GM12878 (cell line): ENCODE results near the gene CLDN6. TPM values are rescaled to one million over a fixed set of nuclear protein-coding genes. Genes with fewer than 3 reads are reported as not detected.
"Not testable (repeated sequence)": the region's sequence is repeated elsewhere in the genome, so short reads cannot be mapped to it uniquely, and the experiment has no call there.

Experiments
- ATAC-seq: fragments of 200-7000 bp; cut with Tn5 transposase; 3 replicates; pipeline ENCODE4 v1.9.1; 2020; ENCODE audit warnings: mild to moderate bottlenecking, moderate library complexity
- BruUV-seq: library from RNA; stranded (reverse); fragments of 400-500 nt; replicated peaks from 2 replicates; lab custom pipeline; 2021; lab: Mats Ljungman, UMichigan
- CTCF ChIA-PET: fragments of 300-600 bp; sonication (Branson Sonifier 250); formaldehyde crosslinking; extraction: SDS; loops from one replicate; lab custom pipeline; 2021; ENCODE audit warnings: inconsistent platforms; lab: Yijun Ruan, JAX
- POLR2A ChIA-PET: fragments of 350-600 bp; formaldehyde crosslinking; extraction: SDS; loops from one replicate; lab custom pipeline; 2021; ENCODE audit warnings: inconsistent platforms; lab: Charles Lee
- RAD21 ChIA-PET: fragments of 300-600 bp; sonication (Branson Sonifier 250); formaldehyde crosslinking; loops from one replicate; lab custom pipeline; 2023; ENCODE audit warnings: antibody characterized with exemption; ENCODE audit not compliant: unreplicated experiment; lab: Charles Lee
- SMC1A ChIA-PET: fragments of 300-600 bp; sonication (Branson Sonifier 250); formaldehyde crosslinking; loops from one replicate; lab custom pipeline; 2023; ENCODE audit not compliant: unreplicated experiment, uncharacterized antibody; lab: Charles Lee
- DNase-seq: peaks from one replicate; pipeline ENCODE4 v3.0.0-alpha.2; 2011; ENCODE audit warnings: low read depth, low spot score
- FAIRE-seq: peaks from 3 replicates; lab custom pipeline; 2011; peaks lifted over from hg19 to GRCh38; lab: Jason Lieb, UNC
- H2AFZ ChIP-seq: 2 replicates; pipeline ENCODE4 v1.6.0; 2011; ENCODE audit warnings: low read depth, low read length, control low read depth; ENCODE audit not compliant: control insufficient read depth
- H3K27ac ChIP-seq: 2 replicates; pipeline ENCODE4 v1.5.1; 2011; ENCODE audit warnings: control low read depth; ENCODE audit not compliant: control insufficient read depth, insufficient read depth
- H3K27me3 ChIP-seq, 2 experiments: replicated peaks in 1 of 2; 2 replicates each; pipeline versions ENCODE4 v1.6.0 to v1.6.1; 2011; ENCODE audit warnings: low read length in 1 of 2; ENCODE audit not compliant: control insufficient read depth in 2 of 2, insufficient read depth in 2 of 2
- H3K36me3 ChIP-seq, 2 experiments: 2 replicates each; pipeline ENCODE4 v1.5.1; 2011; ENCODE audit warnings: low read length in 1 of 2; ENCODE audit not compliant: control insufficient read depth in 2 of 2, insufficient read depth in 2 of 2
- H3K4me1 ChIP-seq: 2 replicates; pipeline ENCODE4 v1.6.1; 2011; ENCODE audit warnings: mild to moderate bottlenecking, low read length, moderate library complexity, mixed read lengths; ENCODE audit not compliant: control insufficient read depth, insufficient read depth
- H3K4me2 ChIP-seq: 2 replicates; pipeline ENCODE4 v1.6.0; 2011; ENCODE audit warnings: control low read depth; ENCODE audit not compliant: control insufficient read depth, insufficient read depth
- H3K4me3 ChIP-seq: fragments of 200-600 bp; sonication (generic); 2 replicates; pipeline ENCODE4 v1.5.1; 2016
- H3K79me2 ChIP-seq: 2 replicates; pipeline ENCODE4 v1.6.0; 2011; ENCODE audit warnings: low read length; ENCODE audit not compliant: control insufficient read depth, insufficient read depth
- H3K9ac ChIP-seq: 2 replicates; pipeline ENCODE4 v1.8.0; 2011; ENCODE audit warnings: low read length, control low read depth, mixed read lengths; ENCODE audit not compliant: control insufficient read depth, insufficient read depth
- H3K9me3 ChIP-seq: replicated peaks from 3 replicates; pipeline ENCODE4 v1.5.1; 2011; ENCODE audit warnings: mild to moderate bottlenecking, low read length; ENCODE audit not compliant: control insufficient read depth, insufficient read depth
- H4K20me1 ChIP-seq: 2 replicates; pipeline ENCODE4 v1.6.0; 2011; ENCODE audit not compliant: control insufficient read depth, insufficient read depth
- EGR1 ChIP-seq, 2 experiments: IDR thresholded peaks; 1 replicate in 1 of 2; 2 replicates in 1 of 2; pipeline ENCODE4 v1.6.1; 2011 to 2012; ENCODE audit warnings: low read depth in 2 of 2, low read length in 2 of 2, borderline replicate concordance in 1 of 2, mild to moderate bottlenecking in 1 of 2, moderate library complexity in 1 of 2
- GABPA ChIP-seq: IDR thresholded peaks from 2 replicates; pipeline ENCODE4 v1.6.1; 2014; ENCODE audit warnings: antibody characterized with exemption, low read depth, mild to moderate bottlenecking, inconsistent platforms
- IRF4 ChIP-seq: IDR thresholded peaks from 2 replicates; pipeline ENCODE4 v1.6.1; 2011; ENCODE audit warnings: low read depth, low read length
- PAX8 ChIP-seq: fragments of 450-650 bp; IDR thresholded peaks from 2 replicates; pipeline ENCODE4 v1.6.1; 2017; ENCODE audit warnings: mild to moderate bottlenecking, moderate library complexity
- POU2F2 ChIP-seq: IDR thresholded peaks from 3 replicates; pipeline ENCODE4 v1.6.1; 2011; ENCODE audit warnings: low read depth, mild to moderate bottlenecking, low read length, borderline replicate concordance
- RAD51 ChIP-seq: fragments of 450-650 bp; IDR thresholded peaks from 2 replicates; pipeline ENCODE4 v1.6.1; 2016; ENCODE audit warnings: moderate library complexity, mild to moderate bottlenecking, inconsistent platforms
- WGBS: methylation state at CpG from one replicate; pipeline ENCODE4 v1.1.6; 2016; ENCODE audit warnings: low lambda C conversion rate; ENCODE audit not compliant: insufficient replicate concordance, insufficient coverage; ENCODE audit errors: missing lambda C conversion rate; 5-methylcytosine and 5-hydroxymethylcytosine counted together
- in situ Hi-C: fragments of 300-500 bp; cut with MboI; formaldehyde crosslinking; loops from 9 replicates; pipeline ENCODE4 v1.14.3; 2018; ENCODE audit warnings: mixed read lengths
- intact Hi-C: fragments of 100-400 bp; cut with micrococcal nuclease; formaldehyde crosslinking; loops from one replicate; pipeline ENCODE4 v1.14.2; 2022; ENCODE audit not compliant: unreplicated experiment
- polyA plus RNA-seq, 11 experiments: library from polyadenylated mRNA; depleted of rRNA in 4 of 11; unstranded in 6 of 11; stranded (reverse) in 5 of 11; fragments of >200 nt; fragmentation: Nextera tagmentation in 4 of 11; fragmentation: Illumina TruSeq in 1 of 11; extraction: Ambion mirVana in 4 of 11; extraction: Trizol in 1 of 11; gene quantifications; 1 replicate in 1 of 11; 2 replicates in 10 of 11; pipeline versions ENCODE4 v1.2.1 to v1.2.3, GENCODE V29; 2011 to 2016; ENCODE audit warnings: inconsistent platforms in 2 of 11, missing spikeins in 2 of 11, low read depth in 1 of 11
- total RNA-seq, 4 experiments: library from RNA; depleted of rRNA in 3 of 4; stranded (reverse); fragments of >200 nt in 3 of 4; fragmentation: Illumina TruSeq in 1 of 4; extraction: Trizol in 1 of 4; gene quantifications; 2 replicates each; pipeline versions ENCODE4 v1.2.1 to v1.2.3, GENCODE V29; 2013 to 2021
- TF ChIP-seq, protein P1 (sequence below): fragments of 450-650 bp; IDR thresholded peaks from 2 replicates; pipeline ENCODE4 v1.6.1; 2017; ENCODE audit warnings: mild to moderate bottlenecking

CLDN6 gene
- total and polyA plus RNA-seq, 10 of the 15 experiments (the other 5 are each of a cell fraction or from before 2014, with no cell fraction given): 0.15 to 0.26 (median 0.23) TPM; not detected in 7

DNA sequence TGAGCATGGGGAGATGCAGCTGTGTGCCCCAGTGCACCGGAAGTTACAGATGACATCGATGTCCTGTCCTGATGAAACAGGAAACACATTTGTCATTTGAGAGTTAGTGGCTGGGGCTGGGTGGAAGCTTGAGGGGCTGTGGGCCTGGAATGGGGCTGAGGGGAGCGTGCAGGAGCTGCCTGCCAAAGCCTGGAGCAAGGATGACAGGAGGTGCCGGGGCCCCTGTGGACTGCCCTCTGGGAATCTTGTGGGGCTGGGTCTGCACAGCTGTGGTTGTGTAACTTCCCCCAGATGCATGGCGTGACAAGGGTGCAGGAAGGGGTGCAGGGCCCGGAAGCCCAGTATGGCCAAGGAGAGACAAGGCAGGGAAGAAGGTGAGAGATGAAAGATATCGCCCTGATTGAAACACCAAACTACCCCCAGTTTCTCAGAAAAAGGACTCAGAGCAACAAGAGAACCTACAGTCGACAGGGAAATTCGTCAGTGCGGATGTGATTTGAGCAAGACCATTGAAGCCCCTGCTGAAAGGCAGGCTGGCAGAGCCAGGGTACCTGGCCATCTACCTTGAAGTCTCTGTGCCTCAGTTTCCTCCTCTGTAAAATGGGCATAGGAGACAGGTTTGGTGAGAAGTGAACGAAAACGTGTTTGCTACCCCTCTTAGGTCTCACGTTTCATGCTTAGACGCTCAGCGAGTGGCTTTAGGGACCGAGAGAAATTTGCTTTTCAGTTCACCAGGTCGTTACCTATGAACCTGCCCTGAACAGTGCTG is 37.2 kb upstream of the CLDN6 start (continued):
- TF ChIP-seq, protein P1, sequence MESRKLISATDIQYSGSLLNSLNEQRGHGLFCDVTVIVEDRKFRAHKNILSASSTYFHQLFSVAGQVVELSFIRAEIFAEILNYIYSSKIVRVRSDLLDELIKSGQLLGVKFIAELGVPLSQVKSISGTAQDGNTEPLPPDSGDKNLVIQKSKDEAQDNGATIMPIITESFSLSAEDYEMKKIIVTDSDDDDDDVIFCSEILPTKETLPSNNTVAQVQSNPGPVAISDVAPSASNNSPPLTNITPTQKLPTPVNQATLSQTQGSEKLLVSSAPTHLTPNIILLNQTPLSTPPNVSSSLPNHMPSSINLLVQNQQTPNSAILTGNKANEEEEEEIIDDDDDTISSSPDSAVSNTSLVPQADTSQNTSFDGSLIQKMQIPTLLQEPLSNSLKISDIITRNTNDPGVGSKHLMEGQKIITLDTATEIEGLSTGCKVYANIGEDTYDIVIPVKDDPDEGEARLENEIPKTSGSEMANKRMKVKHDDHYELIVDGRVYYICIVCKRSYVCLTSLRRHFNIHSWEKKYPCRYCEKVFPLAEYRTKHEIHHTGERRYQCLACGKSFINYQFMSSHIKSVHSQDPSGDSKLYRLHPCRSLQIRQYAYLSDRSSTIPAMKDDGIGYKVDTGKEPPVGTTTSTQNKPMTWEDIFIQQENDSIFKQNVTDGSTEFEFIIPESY: no peak
- no peak for TF ChIP-seq POU2F2
- TF ChIP-seq IRF4: no peak
- no peak for TF ChIP-seq RAD51
- TF ChIP-seq PAX8: no peak
- TF ChIP-seq EGR1 (IDR thresholded peaks at IDR 0.05; ENCODE audit: borderline replicate concordance in 1 of 2, low read depth in 2 of 2, low read length in 2 of 2): no peak
- peak; percentile 71; the same call in 1 of the 2 replicates for TF ChIP-seq GABPA

DNA sequence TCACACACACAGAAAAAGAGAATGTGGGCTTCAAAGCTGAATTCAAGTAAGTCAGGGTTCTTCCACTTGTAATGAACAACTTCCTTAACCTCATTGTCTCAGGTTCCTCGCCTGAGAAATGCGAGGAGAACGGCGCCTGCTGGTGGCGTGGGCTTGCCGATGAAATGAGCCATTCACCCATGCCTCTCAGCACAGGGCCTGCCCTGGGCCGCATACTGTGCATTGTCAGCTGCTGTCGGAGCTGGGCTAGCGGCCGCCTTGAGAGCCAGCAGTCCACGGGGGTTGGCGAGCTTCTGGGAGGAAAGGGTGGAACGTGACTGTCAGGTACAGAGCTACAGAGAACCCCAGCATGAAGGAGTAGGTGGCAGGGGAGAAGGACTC is 35.3 kb upstream of the CLDN6 start:
- in situ Hi-C loops, H3K79me2 ChIP-seq, H3K27ac ChIP-seq, H3K4me3 ChIP-seq, FAIRE-seq, H3K9ac ChIP-seq, intact Hi-C loops, DNase-seq, H3K36me3 ChIP-seq, H3K4me2 ChIP-seq, RAD21 ChIA-PET, H3K27me3 ChIP-seq, H4K20me1 ChIP-seq, H3K9me3 ChIP-seq, POLR2A ChIA-PET, SMC1A ChIA-PET, H2AFZ ChIP-seq, BruUV-seq, CTCF ChIA-PET: not testable (repeated sequence)
- ATAC-seq: peak; percentile 54
- WGBS: 79% methylated on average over 13 of the region's 13 CpGs
- H3K4me1 ChIP-seq: peaks cover 12% of the 10 kb centered on the region

DNA sequence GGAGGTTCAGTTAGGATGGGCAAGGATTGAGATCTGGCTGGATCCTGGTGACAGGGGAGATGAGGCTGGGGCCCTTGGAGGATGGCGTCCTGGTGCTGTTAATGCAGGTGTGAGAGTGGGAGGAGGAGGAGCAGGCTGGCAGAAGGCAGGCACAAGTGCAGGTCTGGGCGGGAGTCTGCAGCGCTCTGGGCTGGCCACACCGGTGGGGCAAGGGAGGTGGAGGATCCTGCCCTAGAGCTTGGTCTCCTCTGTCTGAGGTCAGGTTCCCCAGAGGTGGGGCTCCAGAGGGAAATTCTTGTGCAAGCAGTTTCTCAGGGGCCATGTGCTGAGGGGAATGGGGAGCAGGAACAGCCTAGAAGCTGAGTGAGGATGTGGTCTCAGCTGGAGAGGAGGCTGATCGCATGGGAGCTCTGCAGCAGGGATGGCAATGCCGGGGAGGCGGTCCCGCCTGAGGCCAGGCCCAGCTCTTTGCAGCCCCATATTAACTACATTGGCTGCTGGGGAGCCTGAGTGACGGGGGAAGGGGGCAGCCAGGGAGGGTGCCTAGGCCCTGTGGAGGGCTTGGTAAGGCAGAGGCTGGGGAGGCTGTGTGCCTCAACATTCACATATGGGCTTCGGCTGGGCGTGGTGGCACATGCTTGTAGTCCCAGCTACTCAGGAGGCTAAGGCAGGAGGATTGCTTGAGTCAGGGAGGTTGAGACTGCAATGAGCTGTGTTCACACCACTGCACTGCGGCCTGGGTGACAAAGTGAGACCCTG is 34.8 kb upstream of the CLDN6 start:
- in situ Hi-C loops, H3K79me2 ChIP-seq, H3K36me3 ChIP-seq, H3K4me2 ChIP-seq, POLR2A ChIA-PET, H3K9ac ChIP-seq, H3K4me1 ChIP-seq, DNase-seq, SMC1A ChIA-PET, H3K4me3 ChIP-seq, BruUV-seq, H3K9me3 ChIP-seq, H3K27me3 ChIP-seq, CTCF ChIA-PET, H2AFZ ChIP-seq, H4K20me1 ChIP-seq, intact Hi-C loops, H3K27ac ChIP-seq: not testable (repeated sequence)
- 84% methylated on average over 11 of the region's 12 CpGs for WGBS
- peak; percentile 82 for FAIRE-seq
- ATAC-seq: peak; percentile 41
- RAD21 ChIA-PET: interaction anchor here (0.6 kb wide), 1 partner anchor 138 kb away, joined by 4 read pairs; no protein-coding TSS in a partner anchor
